Effector CD4-positive, alpha-beta T cell (primary cell): ENCODE data around the gene NDRG4.

Source experiments
- DNase-seq: peaks from one replicate; pipeline ENCODE4 v3.0.0-alpha.2; 2020

Gene NDRG4

DNA sequence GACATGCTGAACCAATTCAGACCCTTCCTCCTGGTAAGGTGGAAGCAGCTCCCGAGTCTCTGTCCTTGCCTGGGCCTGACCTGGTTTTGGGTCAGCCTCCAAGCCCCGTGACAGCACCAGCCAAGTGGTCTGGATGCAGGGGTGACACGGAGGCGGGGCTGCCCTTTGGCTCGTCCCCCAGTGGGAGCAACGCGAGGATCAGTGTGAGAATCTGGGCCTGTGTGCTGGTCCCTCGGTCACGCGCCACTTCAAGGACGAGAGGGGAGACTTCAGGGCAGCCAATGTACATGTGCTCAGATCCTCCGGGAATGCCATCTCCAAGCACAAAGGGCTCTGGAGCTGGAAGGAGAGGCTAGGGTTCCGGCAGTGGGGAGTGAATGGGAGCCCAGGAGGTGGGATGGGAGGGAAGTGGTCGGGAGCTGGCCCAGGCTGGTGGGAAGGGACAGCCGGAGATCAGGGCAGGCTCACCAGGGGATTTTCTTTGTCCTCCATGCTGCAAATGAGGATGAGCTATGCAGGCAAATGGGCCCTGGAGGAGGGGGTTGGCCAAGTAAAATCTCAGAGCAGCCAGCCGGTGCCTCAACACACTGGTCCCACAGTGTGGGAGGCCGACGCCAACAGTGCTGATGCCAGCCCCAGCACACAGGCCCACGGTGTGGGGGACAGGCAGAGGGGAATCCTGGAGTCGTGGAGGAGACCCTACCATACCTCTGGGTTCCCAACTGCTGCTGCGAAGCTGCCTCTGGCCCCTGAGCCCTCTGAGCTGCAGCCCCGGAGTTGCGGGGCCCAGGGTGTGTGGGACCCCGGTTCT is 4.2 kb upstream of the NDRG4 start:
- no peak for DNase-seq

DNA sequence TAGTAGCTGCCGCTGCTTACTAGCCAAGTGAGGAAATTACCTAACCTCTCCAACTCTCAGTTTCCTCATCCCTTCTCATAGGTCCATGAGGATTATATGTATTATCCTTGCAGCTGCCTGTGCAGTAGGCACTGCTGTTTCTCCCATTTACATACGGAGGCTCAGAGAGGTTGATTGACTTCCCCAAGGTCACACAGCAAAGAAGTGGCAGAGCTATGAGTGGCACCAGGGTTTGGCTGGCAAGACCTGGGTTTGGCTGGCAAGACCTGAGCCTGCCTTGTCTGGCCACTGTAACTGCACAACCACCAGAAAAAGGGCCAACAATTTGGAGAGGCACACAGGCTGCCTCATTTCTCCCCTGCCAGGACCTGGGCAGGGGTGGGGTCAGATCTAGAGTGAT is 2.5 kb upstream of the NDRG4 start:
- no peak for DNase-seq

DNA sequence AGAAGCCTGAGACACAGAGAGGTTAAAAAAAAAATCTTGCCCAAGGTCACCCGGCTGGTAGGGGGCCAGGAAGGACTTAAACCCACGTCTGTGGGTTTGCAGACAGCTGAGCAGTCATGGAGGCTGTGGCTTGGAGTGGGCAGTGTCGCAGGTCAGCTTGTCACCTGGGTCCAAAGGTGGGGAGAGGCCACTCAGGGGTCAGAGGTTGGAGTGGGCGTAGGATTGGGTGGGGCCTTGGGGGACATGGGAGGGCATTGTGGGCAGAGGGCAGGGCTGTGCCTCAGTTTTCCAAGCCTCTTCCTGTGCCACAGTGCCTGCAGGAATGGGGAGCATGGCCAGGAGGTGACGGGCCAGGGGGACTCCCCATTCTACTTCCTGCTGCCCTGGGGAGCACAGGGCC is 2.0 kb upstream of the NDRG4 start:
- DNase-seq = no peak

DNA sequence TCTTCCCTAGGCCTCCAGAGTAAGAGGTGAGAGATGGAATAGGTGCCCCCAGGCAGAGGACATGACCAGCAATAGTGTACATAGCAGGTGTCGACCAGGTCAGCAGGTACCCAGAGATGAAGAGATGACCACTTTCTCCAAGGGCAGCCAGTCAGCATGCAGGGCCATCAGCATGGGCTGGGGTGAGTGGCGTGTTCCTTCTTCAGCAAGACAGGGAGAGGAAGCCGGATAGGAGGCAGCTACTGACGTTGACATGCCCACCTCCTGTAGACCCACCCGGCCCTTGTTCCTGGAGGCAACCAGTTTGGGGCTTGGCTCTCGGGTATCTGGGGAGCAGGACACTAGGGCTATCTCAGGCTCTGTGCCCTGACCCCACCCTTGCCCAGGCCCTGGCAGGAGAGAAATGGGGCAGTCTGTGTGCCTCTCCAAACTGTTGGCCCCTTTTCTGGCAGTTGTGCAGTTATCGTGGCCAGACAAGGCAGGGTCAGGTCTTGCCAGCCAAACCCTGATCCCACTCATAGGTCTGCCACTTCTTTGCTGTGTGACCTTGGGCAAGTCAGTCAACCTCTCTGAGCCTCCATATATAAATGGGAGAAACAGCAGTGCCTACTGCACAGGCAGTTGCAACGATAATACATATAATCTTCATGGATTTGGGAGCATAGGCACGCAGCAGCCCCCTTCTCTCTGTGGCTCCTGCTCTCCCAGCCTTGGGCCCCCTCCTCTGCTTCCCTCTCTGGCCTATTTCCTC is 1.4 kb upstream of the NDRG4 start:
- DNase-seq = no peak

DNA sequence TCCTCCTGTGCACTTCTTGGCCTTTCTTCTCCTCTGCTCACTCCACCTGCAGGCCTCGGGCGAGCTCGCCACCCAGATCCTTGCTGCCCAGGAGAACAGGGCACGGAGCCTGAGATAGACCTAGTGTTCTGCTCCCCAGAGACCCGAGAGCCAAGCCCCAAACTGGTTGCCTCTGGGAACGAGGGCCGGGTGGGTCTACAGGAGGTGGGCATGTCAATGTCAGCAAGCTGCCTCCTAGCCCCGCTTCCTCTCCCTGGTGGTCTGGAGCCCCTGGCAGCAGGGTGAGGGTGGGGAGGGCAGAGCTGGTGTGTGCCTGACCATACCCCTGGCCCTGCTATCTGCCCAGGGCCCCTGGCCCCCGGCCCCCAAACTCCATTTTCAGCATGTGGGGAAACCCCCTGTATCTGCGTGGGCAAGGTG is 841 bp upstream of the NDRG4 start:
- no peak for DNase-seq

DNA sequence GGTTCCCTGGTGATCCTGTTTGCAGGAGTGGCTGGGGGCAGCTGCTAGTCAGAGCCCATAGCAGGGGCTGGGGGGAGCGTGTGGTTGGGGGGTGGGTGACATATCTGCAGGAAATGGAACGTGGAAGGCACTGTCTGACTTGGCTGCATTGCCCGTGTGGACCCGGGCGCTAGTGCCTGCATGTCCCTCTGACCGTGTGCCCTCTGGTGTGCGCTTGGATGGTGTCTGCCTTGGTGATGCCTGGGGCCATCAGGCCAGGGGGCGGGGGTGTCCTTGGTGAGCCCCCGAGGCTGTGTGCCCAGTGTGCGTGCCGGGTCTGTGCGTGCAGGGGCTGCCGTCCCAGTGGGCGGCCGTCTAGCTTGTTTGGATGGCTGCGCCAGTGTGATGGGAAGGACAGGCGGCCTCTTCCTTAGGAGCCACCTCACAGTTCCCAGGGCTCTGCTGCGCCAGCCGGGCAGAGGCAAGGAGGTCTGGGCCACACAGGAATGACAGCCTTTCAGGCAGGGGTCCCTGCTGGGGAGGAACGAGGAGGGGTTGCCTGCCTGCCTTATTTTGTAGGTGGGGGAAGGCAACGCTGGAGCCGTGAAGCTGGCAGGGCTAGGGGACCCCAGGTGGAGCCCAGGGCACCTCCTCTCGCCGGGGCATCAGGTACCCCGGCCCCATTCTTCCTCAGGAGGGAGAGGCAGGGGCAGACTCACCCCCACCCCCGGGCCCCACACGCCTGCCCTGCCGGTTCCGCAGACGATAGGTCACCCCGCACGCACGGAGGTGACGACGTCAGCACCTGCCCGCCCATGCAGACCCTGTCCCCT is 693 bp downstream of the NDRG4 start:
- DNase-seq = no peak

DNA sequence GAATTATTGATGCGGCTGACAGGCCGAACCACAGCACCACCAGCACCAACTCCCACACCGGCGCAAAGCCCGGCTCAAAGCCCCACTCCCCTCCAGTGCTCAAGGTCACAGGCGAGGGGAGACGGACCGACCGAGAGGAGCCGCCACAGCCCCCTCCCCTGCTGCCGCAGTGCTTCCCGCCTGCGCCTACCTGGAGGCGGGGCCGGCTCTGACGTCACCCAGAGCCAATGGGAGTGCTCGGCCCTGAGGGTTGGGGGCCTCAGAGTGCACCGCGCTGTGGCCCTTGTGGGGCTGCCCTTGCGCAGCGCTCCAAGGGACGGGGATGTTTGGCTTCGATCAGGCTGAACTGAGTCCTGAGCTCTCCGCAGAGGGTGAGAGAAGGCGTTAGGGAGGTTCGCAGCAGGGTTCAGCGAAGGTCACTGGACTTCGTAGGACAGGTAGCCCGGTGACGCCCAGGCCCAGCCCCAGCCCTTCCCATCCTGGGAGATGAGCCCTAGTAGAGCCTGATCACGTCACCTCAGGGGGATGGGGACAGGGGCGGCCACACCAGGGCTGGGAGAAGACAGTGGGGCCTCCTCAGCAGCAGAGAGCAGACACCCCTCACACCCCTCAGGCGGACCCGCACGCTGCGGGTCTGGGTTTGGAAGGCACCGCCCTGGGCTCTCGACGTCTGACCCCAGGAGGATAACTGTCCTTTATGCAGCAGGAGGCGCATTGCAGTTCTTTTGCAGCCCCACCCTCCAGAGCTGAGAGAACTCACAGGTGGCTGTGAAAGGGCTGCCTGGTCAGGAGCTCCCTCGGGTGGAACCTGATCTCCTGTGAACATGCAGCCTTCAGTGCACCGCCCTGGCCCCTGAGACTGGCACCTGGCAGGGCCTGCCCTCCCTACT is 1.5 kb downstream of the NDRG4 start:
- DNase-seq = peak; percentile 40

DNA sequence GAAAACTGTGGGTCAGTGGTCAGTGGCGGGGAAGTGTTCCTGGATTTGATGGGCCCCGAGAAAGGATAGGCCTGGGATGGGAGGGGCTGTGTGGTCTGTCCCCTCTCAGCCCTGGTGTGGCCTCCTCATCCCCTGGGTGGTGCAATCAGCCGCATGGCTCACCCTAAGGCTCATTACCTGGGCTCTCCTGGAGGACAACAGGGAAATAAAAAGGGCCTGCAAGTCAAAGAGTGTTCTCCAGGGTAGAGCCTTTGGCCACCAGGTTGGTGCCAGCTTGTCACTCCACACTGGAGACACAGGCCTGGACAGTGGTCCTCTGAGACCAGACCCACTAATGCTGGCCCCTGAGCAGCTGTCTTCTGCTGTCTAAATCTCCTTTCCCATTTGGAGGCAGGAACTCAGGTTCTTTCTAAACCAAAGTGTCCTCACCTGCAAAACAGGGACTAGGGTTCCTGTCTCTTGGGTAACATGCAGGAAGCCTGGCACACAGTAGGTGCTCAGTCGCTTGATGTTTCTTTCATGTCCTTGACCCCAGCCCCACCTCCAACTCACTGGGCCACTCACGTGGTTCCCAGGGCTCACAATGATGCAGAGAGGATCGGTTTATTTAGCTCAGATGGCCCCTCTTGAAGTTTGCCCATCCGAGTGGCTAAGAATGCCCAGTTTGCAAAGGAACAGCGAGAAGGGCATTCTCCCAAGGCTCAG is 2.4 kb downstream of the NDRG4 start:
- DNase-seq = no peak

DNA sequence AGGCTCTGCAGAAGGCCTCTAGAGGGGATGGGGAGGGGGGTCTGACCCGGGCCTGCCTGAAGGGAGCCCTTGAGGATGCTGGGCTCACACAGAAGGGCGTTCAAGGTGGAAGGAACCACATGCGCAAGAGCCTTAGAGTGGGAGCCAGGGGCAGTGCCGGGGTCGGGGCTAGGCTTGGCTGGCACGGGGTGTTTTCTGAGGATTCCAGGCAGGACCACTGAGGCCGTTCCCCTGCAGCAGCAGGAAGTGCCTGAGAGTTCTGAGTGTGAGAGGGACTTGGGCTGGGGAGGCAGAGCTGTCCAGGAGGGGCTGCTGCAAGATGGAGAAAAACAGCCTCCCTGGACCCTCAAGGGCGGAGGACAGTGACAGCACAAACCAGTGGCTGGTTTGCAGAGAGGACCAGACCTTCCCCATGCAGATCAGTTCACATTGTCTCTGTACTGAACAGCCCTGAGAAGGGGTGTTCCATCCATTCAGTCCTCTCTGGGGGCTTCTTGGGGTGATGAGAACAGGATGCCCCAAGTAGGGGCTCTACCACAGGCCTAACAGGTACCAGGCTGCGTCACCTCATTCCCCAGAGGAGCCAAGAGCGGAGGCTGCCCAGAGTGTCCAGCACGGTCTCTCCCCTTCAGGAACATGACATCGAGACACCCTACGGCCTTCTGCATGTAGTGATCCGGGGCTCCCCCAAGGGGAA is 3.4 kb downstream of the NDRG4 start:
- DNase-seq = no peak

DNA sequence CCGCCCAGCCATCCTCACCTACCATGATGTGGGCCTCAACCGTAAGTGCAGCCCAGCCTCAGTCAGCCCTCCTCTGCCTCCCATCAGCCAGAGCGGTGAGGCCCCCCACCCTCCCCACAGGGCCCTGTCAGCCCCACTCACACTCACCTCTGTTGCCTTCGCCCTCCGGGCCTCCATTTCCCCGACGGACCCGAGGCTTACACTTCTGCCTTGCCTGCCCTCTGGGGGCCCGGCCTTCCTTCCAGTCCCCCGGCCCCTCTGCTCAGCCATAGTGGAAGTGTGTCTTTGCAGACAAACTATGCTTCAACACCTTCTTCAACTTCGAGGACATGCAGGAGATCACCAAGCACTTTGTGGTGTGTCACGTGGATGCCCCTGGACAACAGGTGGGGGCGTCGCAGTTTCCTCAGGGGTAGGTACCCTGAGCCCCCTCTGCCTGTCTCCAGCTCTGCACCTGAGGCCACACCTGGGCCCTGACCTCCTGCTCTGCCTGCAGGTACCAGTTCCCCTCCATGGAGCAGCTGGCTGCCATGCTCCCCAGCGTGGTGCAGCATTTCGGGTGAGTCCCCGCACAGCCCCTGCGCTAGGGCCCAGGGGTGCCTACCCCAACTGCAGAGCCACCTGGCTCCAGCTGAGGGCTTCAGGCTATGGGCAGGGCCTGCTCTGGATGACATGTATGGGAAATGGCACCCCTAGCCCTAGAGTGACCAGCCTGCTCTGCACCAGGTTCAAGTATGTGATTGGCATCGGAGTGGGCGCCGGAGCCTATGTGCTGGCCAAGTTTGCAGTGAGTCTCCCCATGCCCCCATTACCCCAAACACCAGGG is 4.1 kb downstream of the NDRG4 start:
- no peak for DNase-seq

DNA sequence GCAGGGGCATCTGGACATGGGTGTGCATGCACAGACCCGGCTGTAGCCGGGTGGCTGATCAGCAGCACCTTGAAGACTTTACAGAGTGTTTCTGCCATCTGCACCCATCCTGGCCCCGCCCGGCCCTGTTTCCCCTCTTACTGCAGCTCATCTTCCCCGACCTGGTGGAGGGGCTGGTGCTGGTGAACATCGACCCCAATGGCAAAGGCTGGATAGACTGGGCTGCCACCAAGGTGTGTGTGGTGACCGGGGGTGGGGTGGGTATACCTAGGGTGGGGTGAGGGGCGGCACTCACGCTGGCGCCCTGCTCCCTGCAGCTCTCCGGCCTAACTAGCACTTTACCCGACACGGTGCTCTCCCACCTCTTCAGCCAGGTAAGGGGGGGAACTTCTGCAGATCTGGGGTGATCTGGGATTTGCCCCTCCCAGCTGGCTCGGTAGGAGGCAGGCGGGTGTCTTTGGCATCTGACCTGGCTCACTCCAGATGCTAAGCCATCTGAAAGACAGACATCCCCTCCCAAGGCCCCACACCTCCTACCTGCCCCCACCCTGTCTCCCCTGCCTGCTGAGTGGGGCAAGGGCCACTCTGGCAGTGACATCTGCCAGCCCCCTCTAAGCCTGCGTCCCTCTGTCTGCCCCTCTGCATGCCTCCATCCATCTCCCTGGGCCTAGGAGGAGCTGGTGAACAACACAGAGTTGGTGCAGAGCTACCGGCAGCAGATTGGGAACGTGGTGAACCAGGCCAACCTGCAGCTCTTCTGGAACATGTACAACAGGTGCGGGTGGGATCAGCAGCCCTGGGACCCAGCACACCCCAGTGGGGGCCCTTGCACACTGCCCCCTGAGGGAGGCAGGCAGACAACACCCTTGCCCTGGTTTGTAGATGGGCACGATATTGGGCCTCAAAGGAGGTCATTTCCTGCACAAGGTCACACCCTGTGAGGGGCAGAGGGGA is 6.6 kb downstream of the NDRG4 start:
- DNase-seq = no peak

DNA sequence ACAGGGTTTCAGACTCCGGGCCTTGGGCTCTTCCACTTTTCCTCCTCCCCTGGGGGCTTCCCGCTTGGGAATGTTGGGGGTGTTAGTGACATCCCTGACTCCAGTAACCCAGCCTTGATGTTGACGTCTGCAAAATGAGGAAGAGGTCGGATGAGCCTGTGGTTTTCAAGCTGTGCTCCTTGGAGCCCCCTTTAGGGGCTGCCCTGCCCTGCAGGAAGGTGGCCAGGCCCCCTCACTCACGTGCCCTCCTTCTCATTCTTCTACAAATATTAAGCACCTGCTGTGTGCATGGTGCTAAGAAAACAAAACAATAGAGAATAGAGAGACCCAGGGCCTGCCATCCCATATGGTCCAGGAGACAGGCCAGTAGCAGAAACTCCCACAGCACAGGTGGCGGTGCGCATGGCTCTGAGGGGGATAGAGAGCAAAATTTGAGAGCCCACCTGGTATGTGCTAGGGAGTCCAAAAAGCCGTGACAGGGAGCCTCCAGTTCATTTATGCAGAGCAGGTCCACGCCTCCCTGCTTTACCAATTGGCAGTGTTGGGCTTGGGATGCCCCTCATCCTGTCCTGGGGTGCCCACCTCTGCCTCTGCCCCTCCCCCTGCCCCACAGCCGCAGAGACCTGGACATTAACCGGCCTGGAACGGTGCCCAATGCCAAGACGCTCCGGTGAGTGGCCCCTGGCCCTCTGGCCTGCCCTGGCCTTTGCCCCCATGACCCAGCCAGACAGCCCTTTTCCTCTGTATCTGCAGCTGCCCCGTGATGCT is 7.4 kb downstream of the NDRG4 start:
- DNase-seq = no peak

DNA sequence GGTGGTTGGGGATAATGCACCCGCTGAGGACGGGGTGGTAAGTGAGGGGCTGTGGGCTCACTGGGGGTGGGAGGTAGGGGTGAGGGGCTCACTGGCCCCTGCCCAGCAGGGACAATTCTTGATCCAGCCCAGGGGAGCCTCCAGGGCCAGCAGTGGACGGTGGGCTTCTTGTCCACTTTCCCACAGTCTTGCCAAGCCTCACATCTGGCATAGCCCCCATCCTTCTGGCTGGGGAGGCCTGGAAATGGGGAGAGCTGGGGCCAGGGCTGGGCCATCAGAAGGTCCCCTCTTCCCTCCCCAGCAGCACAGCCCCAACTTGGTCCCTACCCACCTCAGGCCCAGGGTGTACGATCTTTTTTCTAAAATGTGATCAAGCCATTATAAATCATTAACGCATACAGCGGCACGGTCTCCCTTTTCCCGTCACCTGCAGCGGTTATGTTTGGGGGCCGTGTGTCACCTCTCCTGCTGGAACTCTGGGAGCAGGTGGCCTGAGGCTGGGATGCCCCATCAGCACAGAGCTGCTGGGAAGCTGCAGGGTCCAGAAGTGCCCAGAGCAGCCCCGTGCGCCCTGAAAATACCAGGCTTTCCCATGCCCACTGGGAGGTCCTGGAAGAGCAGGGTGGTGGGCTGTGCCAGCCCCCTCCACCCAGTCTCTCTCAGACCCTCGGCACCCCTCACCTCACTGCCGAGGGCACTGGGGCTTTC is 8.2 kb downstream of the NDRG4 start:
- no peak for DNase-seq

DNA sequence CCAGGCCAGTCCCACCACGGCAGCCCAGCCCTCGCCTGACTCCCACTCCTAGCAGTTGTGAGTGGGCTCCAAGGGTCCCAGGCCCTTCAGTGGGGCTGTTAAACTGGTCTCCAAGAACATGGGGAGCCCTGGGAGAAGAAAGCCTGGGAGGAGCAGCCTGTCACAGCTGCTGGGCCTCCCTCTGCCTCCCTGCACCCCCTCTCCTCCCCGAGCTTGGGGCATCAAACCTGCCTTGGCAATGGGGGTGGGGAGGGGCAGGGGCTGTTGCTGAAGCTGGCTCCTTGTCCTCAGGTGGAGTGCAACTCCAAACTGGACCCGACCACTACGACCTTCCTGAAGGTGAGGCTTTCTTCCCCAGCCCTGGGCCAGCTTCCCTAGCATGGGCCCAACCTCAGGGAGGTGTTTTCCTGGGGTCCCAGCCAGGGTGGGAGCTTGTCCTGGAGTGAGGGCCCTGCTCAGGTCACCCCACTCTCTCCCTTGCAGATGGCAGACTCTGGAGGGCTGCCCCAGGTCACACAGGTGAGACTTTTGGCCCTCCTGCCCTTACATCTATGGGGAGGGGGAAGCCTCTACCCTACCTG is 8.8 kb downstream of the NDRG4 start:
- no peak for DNase-seq

DNA sequence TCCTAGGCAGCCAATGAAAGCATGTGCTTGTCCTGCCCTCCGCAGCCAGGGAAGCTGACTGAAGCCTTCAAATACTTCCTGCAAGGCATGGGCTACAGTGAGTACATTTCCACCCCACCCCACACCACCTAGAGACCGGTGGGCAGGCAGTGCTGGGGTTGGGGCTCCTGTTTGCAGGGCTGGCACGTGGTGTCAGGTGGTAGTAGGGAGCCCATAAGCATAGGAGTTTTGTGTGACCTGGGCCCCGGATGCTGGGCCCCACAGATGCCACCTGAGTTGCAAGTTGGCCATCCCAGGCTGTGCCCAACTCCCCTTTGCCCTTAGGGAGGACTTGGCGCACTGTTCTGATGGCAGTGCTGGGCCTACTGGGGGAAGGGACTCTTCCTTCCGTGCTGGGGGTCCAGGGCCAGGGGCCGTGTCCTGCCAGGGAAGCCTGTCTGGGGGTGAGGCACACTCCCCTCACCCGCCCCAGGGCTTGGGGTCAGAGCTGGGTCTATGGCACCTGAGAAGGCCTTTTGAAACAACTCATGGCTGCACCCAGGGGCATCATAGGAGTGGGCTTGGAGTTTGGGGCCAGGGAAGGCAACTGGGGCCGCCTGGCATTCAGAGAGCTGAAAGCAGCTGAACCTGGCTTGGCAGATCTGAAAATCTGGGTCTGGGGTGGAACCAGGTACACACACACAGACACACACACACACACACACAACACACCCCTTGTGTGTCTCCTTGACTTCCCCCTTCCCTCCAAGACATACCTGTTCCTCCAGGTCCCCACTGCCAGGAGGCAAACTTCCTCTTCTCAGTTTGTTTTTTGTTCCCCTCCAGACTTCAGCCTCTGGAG is 9.5 kb downstream of the NDRG4 start:
- DNase-seq = no peak
